Endometrial microvascular endothelial cells (primary cell): ENCODE data around the gene GLRA2. TPM values are rescaled to one million over a fixed set of nuclear protein-coding genes. Genes with fewer than 3 reads are reported as not detected.

ENCODE experiments used
- in situ Hi-C: cut with HindIII; loops from 2 replicates; pipeline ENCODE4 v1.10.0; 2017; ENCODE audit warnings: low sequenced_read_pairs, low pct_unique_long_range_greater_than_20kb; ENCODE audit errors: inconsistent ontology term
- total RNA-seq: library from RNA; depleted of rRNA; stranded (reverse); fragments of >200 nt; gene quantifications from one replicate; pipeline ENCODE4 v1.2.3, GENCODE V29; 2015; ENCODE audit errors: inconsistent ontology term

Gene GLRA2
- total RNA-seq: not detected

- in situ Hi-C loops: no loop called here
Observed at GRCh38 chrX:14529290-14529989, at the start of gene GLRA2. GLRA2 (plus strand) TSS chrX:14529536; CDS start chrX:14530058, 522 bp downstream.

DNA sequence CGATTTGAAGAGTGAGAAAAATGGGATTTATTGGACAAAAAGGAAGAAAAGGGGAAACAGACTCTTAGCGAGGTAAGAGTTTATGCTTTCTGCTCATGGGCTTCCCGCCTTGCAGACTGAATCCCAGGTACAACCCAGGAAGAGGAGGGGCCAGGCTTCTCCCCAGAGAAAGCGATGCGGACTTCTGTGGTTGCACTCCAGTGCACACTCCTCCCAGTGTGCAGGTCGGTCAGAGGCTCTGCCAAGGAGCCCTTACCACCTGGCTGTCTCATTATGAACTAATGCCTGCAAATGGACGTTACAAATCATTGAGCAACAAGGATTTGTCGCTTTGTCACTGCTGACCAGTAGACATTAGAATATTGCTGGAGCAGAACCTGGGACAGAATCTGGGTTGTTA is 39.9 kb upstream of the GLRA2 start:
- in situ Hi-C loops: no loop called here

DNA sequence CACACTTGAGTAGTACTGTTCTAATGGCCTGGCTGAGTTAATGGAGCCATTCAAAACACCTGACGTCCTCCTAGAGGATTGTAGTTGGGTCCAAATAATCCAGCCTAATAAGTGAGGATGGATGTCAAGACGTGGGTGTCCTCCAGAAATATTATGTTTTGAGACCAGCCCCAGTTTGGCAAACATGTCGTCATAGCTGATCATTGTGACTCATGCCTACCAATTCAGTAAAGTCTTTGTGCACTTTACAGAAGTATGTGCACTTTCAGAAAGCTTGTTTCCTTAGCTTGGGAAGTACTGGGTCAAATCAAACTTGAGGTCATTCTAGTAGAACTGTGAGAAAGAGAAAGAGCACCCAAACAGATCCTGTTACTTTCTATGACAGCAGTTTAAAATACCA is 37.6 kb upstream of the GLRA2 start:
- in situ Hi-C loops: no loop called here

- in situ Hi-C loops: no loop called here
Observed at GRCh38 chrX:14496674-14497073, 32.7 kb upstream of the GLRA2 start.

GRCh38 chrX:14497184-14497666 is 32.1 kb upstream of the GLRA2 start:
- in situ Hi-C loops: no loop called here

GRCh38 chrX:14501327-14501726 is 28.0 kb upstream of the GLRA2 start:
- in situ Hi-C loops: no loop called here

DNA sequence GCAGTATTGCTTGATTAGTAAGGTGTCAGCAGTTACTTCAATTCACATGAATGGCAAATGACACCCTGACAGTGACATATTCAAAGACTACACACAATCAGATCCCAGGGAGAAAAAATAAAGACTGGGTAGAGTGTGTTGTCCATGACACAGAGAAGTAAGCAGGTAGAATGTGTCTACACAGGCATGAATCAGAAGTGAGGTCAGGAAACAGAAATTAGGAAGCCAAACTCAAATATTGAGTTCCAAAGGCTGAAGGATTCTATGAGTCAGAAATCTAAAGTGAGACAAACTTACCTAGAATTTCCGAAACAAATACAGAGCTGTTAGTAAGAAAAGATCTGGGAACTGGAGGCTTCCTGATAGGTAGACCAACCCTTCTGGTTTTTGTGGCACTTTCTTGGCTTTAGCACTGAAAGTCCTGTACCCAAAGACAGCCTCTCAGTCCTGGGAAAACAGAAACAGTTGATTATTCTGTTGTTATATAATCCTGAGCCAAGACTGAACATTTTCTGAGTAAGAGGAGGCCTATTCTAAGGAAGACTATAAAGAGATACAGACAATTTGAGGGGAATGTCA is 24.3 kb upstream of the GLRA2 start:
- in situ Hi-C loops: no loop called here

DNA sequence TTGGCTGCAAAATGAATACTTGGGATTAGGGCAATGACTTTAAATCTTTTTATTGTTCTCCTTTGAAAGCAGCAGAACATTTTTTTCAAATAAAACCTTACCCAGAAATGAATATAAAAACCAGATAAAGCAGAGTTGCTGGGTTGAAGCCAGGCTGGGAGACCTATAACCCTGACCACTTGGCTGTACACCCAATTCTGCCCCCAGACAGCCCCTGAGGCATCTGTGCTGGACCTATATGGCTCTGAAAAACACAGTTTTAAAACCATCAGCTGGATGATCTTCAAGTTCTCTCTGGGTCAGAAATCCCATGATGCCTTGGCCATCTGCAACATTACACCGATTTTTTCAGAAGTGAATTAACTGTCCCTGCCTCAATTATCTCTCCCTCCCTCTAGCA is 23.7 kb upstream of the GLRA2 start:
- in situ Hi-C loops: no loop called here

GRCh38 chrX:14506866-14507265 is 22.5 kb upstream of the GLRA2 start:
- in situ Hi-C loops: no loop called here

- in situ Hi-C loops: no loop called here
Observed at GRCh38 chrX:14508025-14508690, 21.2 kb upstream of the GLRA2 start.

DNA sequence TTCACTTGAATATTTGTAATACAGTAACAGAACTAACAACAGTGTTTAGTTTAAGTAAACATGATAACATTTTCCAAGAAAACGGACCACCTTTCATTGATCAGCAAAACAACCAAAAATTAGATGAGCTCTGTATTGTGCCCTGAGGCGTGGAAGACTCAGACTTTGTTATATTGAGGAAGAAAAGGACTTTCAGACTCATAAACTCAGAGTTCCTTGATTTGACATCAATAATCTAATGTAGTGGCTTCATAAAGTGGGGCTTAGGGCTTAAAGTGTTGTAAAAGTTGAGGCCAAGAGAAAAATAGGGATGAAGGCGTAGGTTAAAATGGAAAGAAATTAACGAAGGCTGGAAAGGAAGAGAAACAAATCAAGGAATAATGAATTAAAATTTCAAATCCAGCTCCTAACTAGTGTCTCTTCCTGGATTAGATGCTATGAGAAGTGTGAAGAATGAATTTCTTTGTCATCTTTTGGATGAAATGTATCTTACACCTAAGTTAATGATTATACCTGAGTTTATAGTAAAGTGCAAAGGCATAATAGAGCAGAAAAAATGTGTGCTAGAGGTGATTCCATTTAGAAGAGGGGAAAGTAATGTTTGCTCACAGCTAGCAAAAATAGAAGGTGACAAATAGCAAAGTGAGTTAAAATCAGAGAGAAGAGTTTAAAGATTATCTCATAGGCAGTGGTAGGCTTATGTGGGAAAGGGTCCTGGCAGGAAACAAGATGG is 19.8 kb upstream of the GLRA2 start:
- in situ Hi-C loops: no loop called here

- in situ Hi-C loops: no loop called here
Observed at GRCh38 chrX:14528629-14529289, 577 bp upstream of the GLRA2 start.

DNA sequence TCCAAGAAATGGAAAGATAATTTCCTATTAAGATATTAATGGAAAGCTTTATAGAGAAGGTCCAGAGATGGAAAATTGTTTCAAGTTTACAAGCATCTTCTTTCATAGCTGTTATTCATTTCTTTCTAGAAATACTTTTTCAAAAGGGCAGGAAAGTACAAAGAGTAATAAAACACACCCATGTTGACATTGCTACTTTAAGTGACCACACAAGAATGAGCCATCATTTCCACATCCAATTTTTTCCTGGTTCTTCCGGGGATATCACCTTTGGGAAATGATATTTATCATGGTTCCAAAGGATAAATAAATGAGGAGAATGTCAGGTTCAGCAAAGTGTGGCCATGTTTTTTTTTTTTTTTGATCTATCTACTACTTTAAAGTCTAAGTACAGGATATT is 4.5 kb downstream of the GLRA2 start:
- in situ Hi-C loops: no loop called here

DNA sequence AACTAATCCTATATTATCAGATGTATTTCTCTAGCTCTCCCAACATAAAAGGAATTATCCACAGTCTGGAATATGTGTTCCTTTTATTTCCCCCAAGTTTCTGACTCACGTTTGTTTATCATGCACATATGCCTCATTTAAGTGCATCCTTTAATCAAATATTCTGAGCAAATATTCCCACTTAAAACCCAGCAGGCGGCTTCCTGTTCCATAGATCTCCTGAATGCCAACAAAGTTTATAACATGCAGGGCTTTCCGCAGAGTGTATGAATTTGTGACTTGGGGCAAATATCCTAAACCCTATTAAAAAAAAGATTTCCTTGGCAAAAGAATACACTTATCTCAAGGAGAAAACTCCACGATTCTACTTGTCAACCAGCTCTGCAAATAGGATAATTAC is 16.9 kb downstream of the GLRA2 start:
- in situ Hi-C loops: no loop called here

DNA sequence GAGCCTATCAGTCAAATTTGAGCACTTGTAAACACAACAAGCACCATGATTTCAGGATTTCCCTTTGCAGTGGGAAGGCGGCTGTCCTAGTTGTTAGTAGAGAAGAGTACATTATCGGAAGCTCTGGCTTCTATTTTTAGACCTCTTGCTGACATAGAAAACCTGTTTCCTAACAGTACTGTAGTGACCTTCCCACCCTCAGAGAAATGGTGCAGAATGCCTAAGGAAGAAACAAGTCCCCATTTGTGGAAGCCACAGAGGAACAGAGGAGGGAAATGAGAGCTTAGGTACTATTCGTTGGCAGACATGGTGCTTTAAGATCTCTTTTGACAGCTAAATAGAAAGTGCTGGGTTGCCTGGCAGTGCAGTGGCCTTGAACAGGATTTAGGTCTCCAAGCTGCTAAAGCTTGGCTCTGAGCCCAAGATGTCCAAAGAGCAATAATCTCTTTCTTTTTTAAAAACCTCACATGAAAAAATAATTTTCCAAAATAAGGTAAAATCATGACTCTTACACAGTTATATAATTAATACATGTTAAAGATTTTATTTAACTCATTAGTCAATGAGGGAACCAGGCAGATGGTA is 24.9 kb downstream of the GLRA2 start:
- in situ Hi-C loops: no loop called here

GRCh38 chrX:14564058-14564457 is 34.7 kb downstream of the GLRA2 start:
- in situ Hi-C loops: no loop called here

DNA sequence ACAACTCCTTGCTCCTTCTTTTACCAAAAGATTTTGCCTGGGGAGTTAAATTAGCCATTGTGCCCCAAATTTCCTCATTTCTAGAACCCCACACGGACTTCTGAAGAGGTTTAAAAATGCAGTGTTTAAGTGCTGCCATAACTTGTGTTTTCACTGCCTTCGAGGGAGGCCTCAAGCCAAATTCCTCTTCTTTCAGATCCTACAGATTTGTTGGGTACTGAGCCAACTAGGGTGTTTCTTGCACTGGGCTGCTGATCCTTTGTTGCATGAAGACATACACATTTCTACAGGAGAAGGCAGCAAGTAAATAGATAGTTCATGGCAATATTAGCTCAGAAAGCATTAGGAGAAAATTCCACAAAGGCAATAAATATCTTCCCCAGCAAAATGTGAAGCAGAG is 43.8 kb downstream of the GLRA2 start:
- in situ Hi-C loops: no loop called here

- in situ Hi-C loops: no loop called here
Observed at GRCh38 chrX:14581081-14581480, 51.7 kb downstream of the GLRA2 start.

- in situ Hi-C loops: no loop called here
Observed at GRCh38 chrX:14584548-14584947, 55.2 kb downstream of the GLRA2 start.
